Neural cell (in vitro differentiated cells): Measurements from ENCODE around the gene ADNP2. TPM values are rescaled to one million over a fixed set of nuclear protein-coding genes. Genes with fewer than 3 reads are reported as not detected.

Source experiments
- H2AFZ ChIP-seq: fragments of 200-600, 300-800 bp; sonication (generic), shearing (Covaris generic); 2 replicates; pipeline ENCODE4 v1.6.0; 2014; ENCODE audit warnings: low read depth, mild to moderate bottlenecking, antibody characterized with exemption, low read length, moderate library complexity
- H3F3A ChIP-seq: fragments of 200-600 bp; shearing (Covaris generic); 2 replicates; pipeline ENCODE4 v1.6.1; 2016; ENCODE audit warnings: mild to moderate bottlenecking, moderate library complexity, mixed read lengths, antibody characterized with exemption, low read length; ENCODE audit not compliant: insufficient read depth, poor library complexity, severe bottlenecking
- H3K27ac ChIP-seq: fragments of 200-600, 300-800 bp; sonication (generic), shearing (Covaris generic); 2 replicates; pipeline ENCODE4 v1.5.1; 2014; ENCODE audit warnings: mild to moderate bottlenecking, low read length, moderate library complexity
- H3K27me3 ChIP-seq: fragments of 300-800, 200-600 bp; sonication (generic), shearing (Covaris generic); 2 replicates; pipeline ENCODE4 v1.6.0; 2014; ENCODE audit warnings: mild to moderate bottlenecking, low read depth, low read length, moderate library complexity; ENCODE audit not compliant: insufficient read depth
- H3K36me3 ChIP-seq: fragments of 300-800, 200-600 bp; sonication (generic), shearing (Covaris generic); 2 replicates; pipeline ENCODE4 v1.5.1; 2014; ENCODE audit warnings: mild to moderate bottlenecking, antibody characterized with exemption, low read length, moderate library complexity; ENCODE audit not compliant: insufficient read depth
- H3K4me2 ChIP-seq: fragments of 300-800, 200-600 bp; sonication (generic), shearing (Covaris generic); 2 replicates; pipeline ENCODE4 v1.6.0; 2014; ENCODE audit warnings: mild to moderate bottlenecking, low read length
- H3K4me3 ChIP-seq: fragments of 300-800, 200-600 bp; sonication (generic), shearing (Covaris generic); 2 replicates; pipeline ENCODE4 v1.5.1; 2014; ENCODE audit warnings: mild to moderate bottlenecking, low read length, moderate library complexity
- H3K79me2 ChIP-seq: fragments of 200-600 bp; shearing (Covaris generic); replicated peaks from 2 replicates; pipeline ENCODE4 v1.6.0; 2014; ENCODE audit warnings: mild to moderate bottlenecking, low read length, moderate library complexity; ENCODE audit not compliant: insufficient read depth
- H3K9ac ChIP-seq: fragments of 300-800, 200-600 bp; sonication (generic), shearing (Covaris generic); 2 replicates; pipeline ENCODE4 v1.6.1; 2016; ENCODE audit warnings: mild to moderate bottlenecking, low read length, mixed read lengths
- H3K9me2 ChIP-seq: fragments of 200-600 bp; shearing (Covaris generic); 2 replicates; pipeline ENCODE4 v1.6.1; 2016; ENCODE audit warnings: mild to moderate bottlenecking, low read length, mixed read lengths; ENCODE audit not compliant: insufficient read depth
- H3K9me3 ChIP-seq: fragments of 200-600, 300-800 bp; sonication (generic), shearing (Covaris generic); 2 replicates; pipeline ENCODE4 v1.6.1; 2016; ENCODE audit warnings: mild to moderate bottlenecking, mixed run types, low read length, moderate library complexity, mixed read lengths
- H4K20me1 ChIP-seq: fragments of 200-600 bp; shearing (Covaris generic); 2 replicates; pipeline ENCODE4 v1.6.1; 2016; ENCODE audit warnings: mild to moderate bottlenecking, mixed run types; ENCODE audit not compliant: insufficient read depth
- CTCF ChIP-seq: fragments of 450-650 bp; IDR thresholded peaks from 2 replicates; pipeline ENCODE4 v1.5.1; 2014; ENCODE audit warnings: antibody characterized with exemption, mild to moderate bottlenecking, moderate library complexity; ENCODE audit not compliant: poor library complexity, severe bottlenecking
- EP300 ChIP-seq: fragments of 450-650 bp; conservative IDR thresholded peaks from 2 replicates; pipeline ENCODE4 v1.6.1; 2014; ENCODE audit warnings: antibody characterized with exemption, mild to moderate bottlenecking, moderate library complexity; ENCODE audit not compliant: poor library complexity, severe bottlenecking
- EZH2 ChIP-seq: fragments of 200-600, 300-800 bp; shearing (Covaris generic), sonication (generic); IDR thresholded peaks from 2 replicates; pipeline ENCODE4 v1.6.1; 2014; ENCODE audit warnings: antibody characterized with exemption, low read length, borderline replicate concordance, mild to moderate bottlenecking; ENCODE audit not compliant: insufficient read depth, poor library complexity, severe bottlenecking
- MXI1 ChIP-seq: fragments of 450-650 bp; conservative IDR thresholded peaks from 2 replicates; pipeline ENCODE4 v1.6.1; 2014; ENCODE audit warnings: antibody characterized with exemption, mild to moderate bottlenecking; ENCODE audit not compliant: poor library complexity, severe bottlenecking
- POLR2AphosphoS5 ChIP-seq: IDR thresholded peaks from 2 replicates; pipeline ENCODE4 v1.6.1; 2012
- RAD21 ChIP-seq: fragments of 450-650 bp; conservative IDR thresholded peaks from 2 replicates; pipeline ENCODE4 v1.6.1; 2014; ENCODE audit warnings: antibody characterized with exemption, mild to moderate bottlenecking, moderate library complexity
- REST ChIP-seq: IDR thresholded peaks from 2 replicates; pipeline ENCODE4 v1.6.1; 2012; ENCODE audit warnings: borderline replicate concordance
- SMC3 ChIP-seq: fragments of 450-650 bp; conservative IDR thresholded peaks from 2 replicates; pipeline ENCODE4 v1.6.1; 2014; ENCODE audit warnings: antibody characterized with exemption, mild to moderate bottlenecking, moderate library complexity; ENCODE audit not compliant: poor library complexity
- TAF1 ChIP-seq: IDR thresholded peaks from 2 replicates; pipeline ENCODE4 v1.6.1; 2012; ENCODE audit warnings: low read depth
- polyA plus RNA-seq: library from polyadenylated mRNA; depleted of rRNA; stranded (reverse); fragments of >200 nt; gene quantifications from 2 replicates; pipeline ENCODE4 v1.2.3, GENCODE V29; 2014

ADNP2 gene
- polyA plus RNA-seq, 1 donor from 2014 or later = 16.9 TPM

- Histone ChIP-seq H3K9me2 (no peaks in the 10 kb centered on the region), H3K4me3 (no peak overlapping the region), H4K20me1 (no peaks in the 10 kb centered on the region), H3K27me3 (no peaks in the 10 kb centered on the region), H3F3A (no peaks in the 10 kb centered on the region), H2AFZ (no peak overlapping the region), H3K27ac (no peak overlapping the region), H3K9ac (no peak overlapping the region), H3K9me3 (no peaks in the 10 kb centered on the region), H3K4me2 (no peak overlapping the region), H3K36me3 (peaks cover 3% of the 10 kb centered on the region), H3K79me2 (peaks cover 58% of the 10 kb centered on the region)
- TF ChIP-seq RAD21 = no peak
- no peak for TF ChIP-seq EP300
- no peak for TF ChIP-seq CTCF
- no peak for TF ChIP-seq SMC3
- TF ChIP-seq EZH2 = no peak
- no peak for TF ChIP-seq REST
- no peak for TF ChIP-seq MXI1
- TF ChIP-seq TAF1 = no peak
- no peak for TF ChIP-seq POLR2AphosphoS5
Observed at GRCh38 chr18:80120932-80121331, 11.9 kb downstream of the ADNP2 start.

GRCh38 chr18:80124131-80124530, 15.1 kb downstream of the ADNP2 start:
- H3K4me2 ChIP-seq = no peak overlapping the region
- TF ChIP-seq MXI1 (no peak), EP300 (no peak), EZH2 (no peak), RAD21 (no peak), SMC3 (no peak), CTCF (no peak), TAF1 (no peak), POLR2AphosphoS5 (no peak), REST (no peak)
- H3K9ac ChIP-seq = no peak overlapping the region
- no peaks in the 10 kb centered on the region for H3F3A ChIP-seq
- peaks cover 3% of the 10 kb centered on the region for H3K36me3 ChIP-seq
- no peak overlapping the region for H3K4me3 ChIP-seq
- H3K9me2 ChIP-seq = no peaks in the 10 kb centered on the region
- no peaks in the 10 kb centered on the region for H4K20me1 ChIP-seq
- H3K27ac ChIP-seq = no peak overlapping the region
- H3K9me3 ChIP-seq = no peaks in the 10 kb centered on the region
- H3K79me2 ChIP-seq = peaks cover 69% of the 10 kb centered on the region
- no peaks in the 10 kb centered on the region for H3K27me3 ChIP-seq
- H2AFZ ChIP-seq = no peak overlapping the region
